ENCODE results near the gene SPNS3. TPM values are rescaled to one million over a fixed set of nuclear protein-coding genes. Genes with fewer than 3 reads are reported as not detected.
A peak's percentile ranks its signal among the peaks of the same experiment; 100 is the strongest.

SPNS3 gene
- total RNA-seq, 1 donor from 2014 or later = not detected

GRCh38 chr17:4426499-4427208, 7.1 kb upstream of the SPNS3 start:
- TF ChIP-seq CTCF (IDR thresholded peaks at IDR 0.05; ENCODE audit: insufficient read depth, low read length, severe bottlenecking) = no peak
- FAIRE-seq (no peak), DNase-seq (ENCODE audit: low read depth) (no peak)

GRCh38 chr17:4427505-4427904, 6.2 kb upstream of the SPNS3 start:
- TF ChIP-seq CTCF (IDR thresholded peaks at IDR 0.05; ENCODE audit: insufficient read depth, low read length, severe bottlenecking) = no peak
- Histone ChIP-seq H3K36me3 (ENCODE audit: control insufficient read depth, insufficient read depth, low read length) (no peaks in the 10 kb centered on the region), H3K4me3 (ENCODE audit: low read depth, low read length) (no peak overlapping the region), H3K27me3 (ENCODE audit: control insufficient read depth, insufficient read depth, low read length) (no peaks in the 10 kb centered on the region)
- FAIRE-seq (no peak), DNase-seq (ENCODE audit: low read depth) (no peak)

More at GRCh38 chr17:4426499-4427208, 7.1 kb upstream of the SPNS3 start:
- Histone ChIP-seq H3K27me3 (ENCODE audit: control insufficient read depth, insufficient read depth, low read length) (no peaks in the 10 kb centered on the region), H3K4me3 (ENCODE audit: low read depth, low read length) (no peak overlapping the region), H3K36me3 (ENCODE audit: control insufficient read depth, insufficient read depth, low read length) (no peaks in the 10 kb centered on the region)

GRCh38 chr17:4436381-4436780, 2.6 kb downstream of the SPNS3 start:
- DNase-seq (ENCODE audit: low read depth) (no peak), FAIRE-seq (no peak)
- H3K4me3 ChIP-seq (ENCODE audit: low read depth, low read length) = no peak overlapping the region
- no peaks in the 10 kb centered on the region for H3K36me3 ChIP-seq (ENCODE audit: control insufficient read depth, insufficient read depth, low read length)
- TF ChIP-seq CTCF (IDR thresholded peaks at IDR 0.05; ENCODE audit: insufficient read depth, low read length, severe bottlenecking) = no peak
- peaks cover 7% of the 10 kb centered on the region for H3K27me3 ChIP-seq (ENCODE audit: control insufficient read depth, insufficient read depth, low read length)

GRCh38 chr17:4436846-4437245, 3.1 kb downstream of the SPNS3 start:
- peaks cover 8% of the 10 kb centered on the region for H3K27me3 ChIP-seq (ENCODE audit: control insufficient read depth, insufficient read depth, low read length)
- DNase-seq (ENCODE audit: low read depth) (no peak), FAIRE-seq (no peak)
- no peak overlapping the region for H3K4me3 ChIP-seq (ENCODE audit: low read depth, low read length)
- TF ChIP-seq CTCF (IDR thresholded peaks at IDR 0.05; ENCODE audit: insufficient read depth, low read length, severe bottlenecking) = no peak
- H3K36me3 ChIP-seq (ENCODE audit: control insufficient read depth, insufficient read depth, low read length) = no peaks in the 10 kb centered on the region

- peaks cover 8% of the 10 kb centered on the region for H3K27me3 ChIP-seq (ENCODE audit: control insufficient read depth, insufficient read depth, low read length)
- no peak for TF ChIP-seq CTCF (IDR thresholded peaks at IDR 0.05; ENCODE audit: insufficient read depth, low read length, severe bottlenecking)
- peak; percentile 39 for DNase-seq (ENCODE audit: low read depth)
- peak; percentile 83 for FAIRE-seq
- H3K4me3 ChIP-seq (ENCODE audit: low read depth, low read length) = no peak overlapping the region
- H3K36me3 ChIP-seq (ENCODE audit: control insufficient read depth, insufficient read depth, low read length) = no peaks in the 10 kb centered on the region
Measured at GRCh38 chr17:4438162-4438944, 4.6 kb downstream of the SPNS3 start.

Measured in bronchial epithelial cell (primary cell).